ENCODE data around the gene GMDS.

The GMDS gene

DNA sequence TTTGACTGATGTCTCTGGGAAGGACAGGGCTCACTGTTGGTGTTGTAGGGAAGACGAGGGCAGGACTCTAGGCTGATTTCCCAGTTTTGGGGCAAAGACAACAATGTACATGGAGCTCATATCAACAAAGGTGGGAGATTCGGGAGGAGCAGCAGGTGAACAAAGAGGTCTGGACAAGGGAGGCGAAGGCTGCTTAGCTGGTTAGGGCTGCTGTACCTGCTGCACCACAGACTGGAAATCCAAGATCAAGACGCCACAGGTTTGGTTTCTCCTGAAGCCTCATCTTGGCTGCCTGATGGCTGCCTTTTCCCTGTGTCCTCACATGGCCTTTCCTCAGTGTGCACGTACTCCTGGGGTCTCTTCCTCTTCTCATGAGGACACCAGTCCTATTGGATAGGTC lies 348.5 kb downstream of the GMDS start:
- Histone ChIP-seq H3K27me3 (ENCODE audit: control insufficient read depth in 1 of 2, insufficient read depth in 2 of 2, low read length in 2 of 2) (no peaks in the 10 kb centered on the region), H3K9ac (ENCODE audit: low read length) (no peak overlapping the region), H3K36me3 (ENCODE audit: insufficient read depth, low read length) (no peaks in the 10 kb centered on the region), H3K9me3 (ENCODE audit: low read length) (no peaks in the 10 kb centered on the region), H3K27ac (ENCODE audit: low read depth, low read length) (no peak overlapping the region), H3K4me1 (ENCODE audit: insufficient read depth, low read length) (no peaks in the 10 kb centered on the region), H3K4me3 (ENCODE audit: low read depth in 1 of 2, low read length in 2 of 2) (no peak overlapping the region)

DNA sequence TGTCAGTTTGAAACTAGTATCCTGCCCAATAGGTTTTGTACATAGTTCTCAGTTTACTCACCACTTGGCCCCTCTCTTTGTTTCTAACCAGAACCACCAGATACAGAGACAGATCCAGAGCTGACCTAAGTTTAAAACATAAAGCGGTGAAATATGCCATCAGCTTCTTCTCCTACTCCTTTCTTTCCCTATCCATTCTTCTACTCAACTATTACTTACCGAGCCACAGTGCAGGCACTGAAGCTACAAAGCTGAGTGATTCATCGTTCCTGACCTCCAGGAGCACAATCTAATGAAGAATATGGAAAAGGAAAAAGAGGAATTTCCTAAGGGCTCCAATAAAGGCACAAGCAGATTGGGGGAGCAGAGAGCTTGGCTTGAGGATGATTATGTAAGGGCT lies 349.7 kb downstream of the GMDS start:
- no peak overlapping the region for H3K27ac ChIP-seq (ENCODE audit: low read depth, low read length)

DNA sequence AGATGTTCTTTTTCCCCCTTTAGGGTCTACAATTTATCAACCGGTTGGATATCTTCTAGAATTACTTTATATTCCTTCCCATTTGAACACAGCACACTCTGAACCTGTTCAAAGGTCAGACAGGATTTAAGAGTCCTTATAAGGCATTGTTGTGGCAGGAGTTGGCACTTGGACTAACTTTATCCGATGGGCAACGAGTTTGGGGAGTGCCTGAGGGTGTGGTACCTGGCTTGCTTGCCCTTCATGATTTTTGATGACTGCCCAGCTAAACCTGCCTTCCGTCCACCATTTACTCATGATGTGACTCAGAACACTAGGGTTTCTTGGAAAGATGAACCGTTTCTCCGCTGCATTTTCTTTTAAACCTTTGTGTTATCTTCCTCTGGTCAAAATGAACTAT lies 350.5 kb downstream of the GMDS start:
- Histone ChIP-seq H3K27me3 (ENCODE audit: control insufficient read depth in 1 of 2, insufficient read depth in 2 of 2, low read length in 2 of 2) (no peaks in the 10 kb centered on the region), H3K9me3 (ENCODE audit: low read length) (no peaks in the 10 kb centered on the region), H3K4me1 (ENCODE audit: insufficient read depth, low read length) (no peaks in the 10 kb centered on the region), H3K36me3 (ENCODE audit: insufficient read depth, low read length) (no peaks in the 10 kb centered on the region), H3K9ac (ENCODE audit: low read length) (no peak overlapping the region), H3K27ac (ENCODE audit: low read depth, low read length) (no peak overlapping the region), H3K4me3 (ENCODE audit: low read depth in 1 of 2, low read length in 2 of 2) (no peak overlapping the region)

More for the DNA sequence above, 349.7 kb downstream of the GMDS start:
- no peak overlapping the region for H3K4me3 ChIP-seq (ENCODE audit: low read depth in 1 of 2, low read length in 2 of 2)
- no peaks in the 10 kb centered on the region for H3K4me1 ChIP-seq (ENCODE audit: insufficient read depth, low read length)
- no peaks in the 10 kb centered on the region for H3K36me3 ChIP-seq (ENCODE audit: insufficient read depth, low read length)
- H3K9ac ChIP-seq (ENCODE audit: low read length) = no peak overlapping the region
- H3K9me3 ChIP-seq (ENCODE audit: low read length) = no peaks in the 10 kb centered on the region
- H3K27me3 ChIP-seq (ENCODE audit: control insufficient read depth in 1 of 2, insufficient read depth in 2 of 2, low read length in 2 of 2) = no peaks in the 10 kb centered on the region

DNA sequence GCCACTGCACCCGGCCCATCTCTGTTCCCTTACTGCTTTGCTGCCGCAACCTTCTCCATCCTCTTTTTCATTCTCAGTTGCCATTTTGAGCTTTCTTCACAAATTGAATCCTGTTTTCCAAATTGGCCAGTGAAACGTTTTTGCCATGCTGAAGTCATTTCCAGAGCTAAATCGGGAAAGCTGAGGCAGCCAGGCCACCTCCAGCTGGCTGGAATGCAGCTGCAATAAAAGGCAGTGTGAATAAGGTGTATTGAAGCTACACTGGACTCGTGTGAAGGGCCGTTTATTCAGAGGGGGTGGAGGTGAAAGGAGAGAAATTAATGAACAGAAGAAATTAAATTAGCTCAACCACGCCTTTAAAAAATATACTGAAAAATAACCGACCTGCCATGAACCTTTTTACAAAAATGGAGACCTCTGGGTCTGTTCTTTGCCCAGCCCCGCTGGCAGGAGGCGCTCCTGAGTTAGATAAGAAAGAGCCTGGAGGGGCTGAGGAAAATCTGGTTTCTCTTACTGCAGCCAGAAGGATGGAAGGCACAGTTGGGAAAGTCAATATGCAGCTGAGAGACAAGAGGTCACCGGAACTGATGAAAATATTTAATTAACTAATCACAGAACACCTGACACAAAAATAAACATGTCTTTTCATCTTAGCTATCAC lies 351.8 kb downstream of the GMDS start:
- H3K27me3 ChIP-seq (ENCODE audit: control insufficient read depth in 1 of 2, insufficient read depth in 2 of 2, low read length in 2 of 2) = no peaks in the 10 kb centered on the region
- no peak overlapping the region for H3K4me3 ChIP-seq (ENCODE audit: low read depth in 1 of 2, low read length in 2 of 2)
- H3K9ac ChIP-seq (ENCODE audit: low read length) = no peak overlapping the region
- H3K36me3 ChIP-seq (ENCODE audit: insufficient read depth, low read length) = no peaks in the 10 kb centered on the region
- no peaks in the 10 kb centered on the region for H3K4me1 ChIP-seq (ENCODE audit: insufficient read depth, low read length)
- H3K9me3 ChIP-seq (ENCODE audit: low read length) = no peaks in the 10 kb centered on the region
- H3K27ac ChIP-seq (ENCODE audit: low read depth, low read length) = no peak overlapping the region

DNA sequence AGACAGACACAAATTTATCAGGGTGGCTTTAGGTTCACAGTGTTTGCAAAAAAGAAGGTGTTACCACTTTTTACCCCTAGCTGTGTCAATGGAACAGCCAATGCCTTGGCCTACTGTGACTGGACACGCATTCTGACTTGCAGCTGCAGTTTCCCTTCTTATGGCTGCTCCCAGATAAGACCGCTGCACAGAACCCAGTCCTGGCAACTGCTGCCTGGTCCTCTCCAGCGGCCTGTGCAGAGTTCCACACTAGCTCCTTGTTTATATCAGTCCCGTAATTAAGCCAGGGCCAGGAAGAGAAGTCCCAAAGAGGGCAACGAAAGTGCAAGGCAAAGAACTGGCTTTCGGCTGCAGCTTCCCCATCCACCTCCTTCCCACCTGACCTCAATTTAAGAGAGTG lies 352.7 kb downstream of the GMDS start:
- Histone ChIP-seq H3K4me1 (ENCODE audit: insufficient read depth, low read length) (no peaks in the 10 kb centered on the region), H3K4me3 (ENCODE audit: low read depth in 1 of 2, low read length in 2 of 2) (no peak overlapping the region), H3K27ac (ENCODE audit: low read depth, low read length) (no peak overlapping the region), H3K9me3 (ENCODE audit: low read length) (no peaks in the 10 kb centered on the region), H3K36me3 (ENCODE audit: insufficient read depth, low read length) (no peaks in the 10 kb centered on the region), H3K9ac (ENCODE audit: low read length) (no peak overlapping the region), H3K27me3 (ENCODE audit: control insufficient read depth in 1 of 2, insufficient read depth in 2 of 2, low read length in 2 of 2) (no peaks in the 10 kb centered on the region)

DNA sequence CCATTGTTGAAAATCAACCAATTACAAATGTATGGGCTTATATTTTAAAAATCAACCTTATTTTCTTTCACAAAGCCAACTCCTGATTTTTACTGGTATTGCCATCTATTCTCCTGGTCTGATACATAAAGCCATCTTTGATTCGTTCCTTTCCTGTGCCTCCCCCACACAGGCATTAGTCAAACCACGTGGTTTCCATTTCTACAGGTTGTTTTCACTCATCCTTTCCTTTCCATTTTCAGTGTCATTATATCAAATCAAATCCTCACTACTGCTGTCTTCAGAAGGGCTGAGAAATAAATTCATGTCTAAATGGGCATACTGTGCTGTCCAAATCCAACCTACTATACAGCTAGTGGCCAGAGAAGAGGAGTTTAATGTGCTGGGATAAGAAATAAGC lies 354.4 kb downstream of the GMDS start:
- Histone ChIP-seq H3K9ac (ENCODE audit: low read length) (no peak overlapping the region), H3K4me1 (ENCODE audit: insufficient read depth, low read length) (no peaks in the 10 kb centered on the region), H3K9me3 (ENCODE audit: low read length) (no peaks in the 10 kb centered on the region), H3K27me3 (ENCODE audit: control insufficient read depth in 1 of 2, insufficient read depth in 2 of 2, low read length in 2 of 2) (no peaks in the 10 kb centered on the region), H3K36me3 (ENCODE audit: insufficient read depth, low read length) (no peaks in the 10 kb centered on the region), H3K4me3 (ENCODE audit: low read depth in 1 of 2, low read length in 2 of 2) (no peak overlapping the region), H3K27ac (ENCODE audit: low read depth, low read length) (no peak overlapping the region)

DNA sequence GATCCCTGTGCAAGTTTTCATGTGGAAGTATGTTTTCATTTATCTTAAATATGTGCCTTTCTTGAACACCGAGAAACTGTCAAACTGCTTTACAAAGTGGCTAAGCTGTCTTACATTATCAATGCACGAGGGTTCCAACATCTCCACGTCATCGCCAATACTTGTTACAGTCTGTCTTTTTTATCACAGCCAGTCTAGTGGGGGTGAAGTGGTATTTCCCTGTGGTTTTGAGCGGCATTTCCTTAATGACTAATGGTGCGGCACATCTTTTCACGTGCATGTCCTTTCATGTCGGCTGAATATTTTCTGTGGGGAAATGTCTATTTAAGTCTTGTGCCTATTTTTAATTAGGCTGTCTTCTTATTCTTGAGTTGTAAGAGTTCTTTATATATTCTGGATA lies 355.3 kb downstream of the GMDS start:
- H3K27ac ChIP-seq (ENCODE audit: low read depth, low read length) = no peak overlapping the region
- no peaks in the 10 kb centered on the region for H3K4me1 ChIP-seq (ENCODE audit: insufficient read depth, low read length)
- no peak overlapping the region for H3K9ac ChIP-seq (ENCODE audit: low read length)
- H3K4me3 ChIP-seq (ENCODE audit: low read depth in 1 of 2, low read length in 2 of 2) = no peak overlapping the region
- no peaks in the 10 kb centered on the region for H3K9me3 ChIP-seq (ENCODE audit: low read length)
- no peaks in the 10 kb centered on the region for H3K27me3 ChIP-seq (ENCODE audit: control insufficient read depth in 1 of 2, insufficient read depth in 2 of 2, low read length in 2 of 2)
- no peaks in the 10 kb centered on the region for H3K36me3 ChIP-seq (ENCODE audit: insufficient read depth, low read length)

DNA sequence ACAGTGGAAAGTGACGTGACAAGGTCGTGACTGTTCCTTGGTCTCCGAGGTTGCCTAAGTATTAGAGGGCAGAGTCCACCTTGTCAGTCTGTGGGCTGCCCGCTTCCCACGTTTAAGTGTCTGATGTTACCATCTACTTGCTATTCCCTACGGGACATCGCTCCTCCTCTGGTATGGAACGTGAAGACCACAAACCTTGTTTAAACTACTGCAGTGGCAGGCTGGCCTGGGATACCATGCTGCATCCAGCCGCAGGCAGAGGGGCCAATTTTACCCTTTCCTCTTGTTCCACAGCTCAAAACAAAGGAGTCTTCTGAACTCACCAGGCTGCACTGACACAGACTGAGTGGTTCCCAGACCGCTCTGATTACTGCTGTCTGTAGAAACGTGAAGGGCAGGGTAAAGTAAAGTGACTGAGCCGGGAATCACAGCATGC lies 359.8 kb downstream of the GMDS start:
- H3K4me3 ChIP-seq (ENCODE audit: low read depth in 1 of 2, low read length in 2 of 2) = no peak overlapping the region
- H3K9ac ChIP-seq (ENCODE audit: low read length) = no peak overlapping the region
- no peaks in the 10 kb centered on the region for H3K27me3 ChIP-seq (ENCODE audit: control insufficient read depth in 1 of 2, insufficient read depth in 2 of 2, low read length in 2 of 2)
- H3K27ac ChIP-seq (ENCODE audit: low read depth, low read length) = no peak overlapping the region
- H3K9me3 ChIP-seq (ENCODE audit: low read length) = no peaks in the 10 kb centered on the region
- no peaks in the 10 kb centered on the region for H3K36me3 ChIP-seq (ENCODE audit: insufficient read depth, low read length)
- no peaks in the 10 kb centered on the region for H3K4me1 ChIP-seq (ENCODE audit: insufficient read depth, low read length)

DNA sequence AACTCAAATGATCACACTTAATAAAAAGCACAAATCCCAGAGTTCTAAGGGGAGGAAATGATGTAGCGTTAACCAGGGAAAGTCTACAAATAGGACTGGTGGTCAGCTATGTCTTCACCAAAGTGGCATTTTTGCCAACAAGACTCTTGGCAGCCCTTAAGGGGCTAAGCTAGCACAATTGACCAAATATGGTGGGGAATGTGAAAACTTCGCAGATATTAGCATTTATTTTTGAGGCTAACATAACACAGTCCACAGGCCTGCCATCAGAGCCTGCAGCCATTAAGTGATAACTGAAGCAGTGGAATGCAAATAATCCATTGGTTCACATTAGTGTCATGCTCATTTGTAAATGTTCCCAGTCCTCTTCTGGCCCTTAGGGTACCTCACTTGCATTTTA lies 361.1 kb downstream of the GMDS start:
- H3K27me3 ChIP-seq (ENCODE audit: control insufficient read depth in 1 of 2, insufficient read depth in 2 of 2, low read length in 2 of 2) = no peaks in the 10 kb centered on the region
- no peak overlapping the region for H3K9ac ChIP-seq (ENCODE audit: low read length)
- H3K9me3 ChIP-seq (ENCODE audit: low read length) = no peaks in the 10 kb centered on the region
- H3K27ac ChIP-seq (ENCODE audit: low read depth, low read length) = no peak overlapping the region
- no peaks in the 10 kb centered on the region for H3K4me1 ChIP-seq (ENCODE audit: insufficient read depth, low read length)
- no peaks in the 10 kb centered on the region for H3K36me3 ChIP-seq (ENCODE audit: insufficient read depth, low read length)
- no peak overlapping the region for H3K4me3 ChIP-seq (ENCODE audit: low read depth in 1 of 2, low read length in 2 of 2)

DNA sequence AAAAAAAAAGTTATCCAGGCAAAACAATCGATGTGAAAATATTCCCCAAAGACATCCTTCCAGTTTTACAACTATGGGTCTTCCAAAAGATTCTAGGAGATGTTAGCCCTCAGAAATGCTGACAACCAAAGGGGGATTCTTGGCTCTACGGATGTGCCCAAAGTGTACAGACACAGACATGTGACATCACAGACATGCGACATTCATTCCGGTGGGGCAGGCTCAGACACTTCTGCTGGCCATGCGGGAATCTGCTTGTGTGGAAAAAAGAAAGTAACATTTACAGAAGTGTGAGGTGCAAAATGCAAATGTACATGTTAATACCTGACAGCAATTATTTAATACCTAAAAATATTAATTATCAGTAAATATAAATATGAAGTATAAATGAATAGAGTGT lies 367.1 kb downstream of the GMDS start:
- Histone ChIP-seq H3K9me3 (ENCODE audit: low read length) (no peaks in the 10 kb centered on the region), H3K4me1 (ENCODE audit: insufficient read depth, low read length) (no peaks in the 10 kb centered on the region), H3K27me3 (ENCODE audit: control insufficient read depth in 1 of 2, insufficient read depth in 2 of 2, low read length in 2 of 2) (no peaks in the 10 kb centered on the region), H3K27ac (ENCODE audit: low read depth, low read length) (no peak overlapping the region), H3K4me3 (ENCODE audit: low read depth in 1 of 2, low read length in 2 of 2) (no peak overlapping the region), H3K36me3 (ENCODE audit: insufficient read depth, low read length) (no peaks in the 10 kb centered on the region), H3K9ac (ENCODE audit: low read length) (no peak overlapping the region)

DNA sequence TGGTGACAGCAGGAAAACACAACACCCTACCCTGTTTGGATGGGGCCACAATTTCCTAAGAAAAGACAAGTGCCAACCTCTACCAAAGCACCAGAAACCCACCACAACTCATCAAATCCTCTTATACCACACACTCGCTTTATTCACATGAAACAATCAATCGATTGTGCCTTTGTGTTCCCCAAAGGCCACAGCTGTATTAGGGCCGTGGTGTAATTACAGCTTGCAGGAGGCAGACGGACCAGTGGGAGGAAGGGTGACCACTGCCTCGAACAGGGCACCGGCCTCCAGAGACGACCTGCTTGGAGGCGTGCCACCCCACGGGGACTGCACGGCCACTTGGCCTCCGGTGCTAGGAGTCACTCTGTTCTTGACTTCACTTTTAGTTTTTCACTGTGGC lies 371.6 kb downstream of the GMDS start:
- H3K27ac ChIP-seq (ENCODE audit: low read depth, low read length) = no peak overlapping the region
- H3K4me3 ChIP-seq (ENCODE audit: low read depth in 1 of 2, low read length in 2 of 2) = no peak overlapping the region
- H3K36me3 ChIP-seq (ENCODE audit: insufficient read depth, low read length) = no peaks in the 10 kb centered on the region
- no peaks in the 10 kb centered on the region for H3K4me1 ChIP-seq (ENCODE audit: insufficient read depth, low read length)
- no peaks in the 10 kb centered on the region for H3K27me3 ChIP-seq (ENCODE audit: control insufficient read depth in 1 of 2, insufficient read depth in 2 of 2, low read length in 2 of 2)
- no peaks in the 10 kb centered on the region for H3K9me3 ChIP-seq (ENCODE audit: low read length)
- no peak overlapping the region for H3K9ac ChIP-seq (ENCODE audit: low read length)

DNA sequence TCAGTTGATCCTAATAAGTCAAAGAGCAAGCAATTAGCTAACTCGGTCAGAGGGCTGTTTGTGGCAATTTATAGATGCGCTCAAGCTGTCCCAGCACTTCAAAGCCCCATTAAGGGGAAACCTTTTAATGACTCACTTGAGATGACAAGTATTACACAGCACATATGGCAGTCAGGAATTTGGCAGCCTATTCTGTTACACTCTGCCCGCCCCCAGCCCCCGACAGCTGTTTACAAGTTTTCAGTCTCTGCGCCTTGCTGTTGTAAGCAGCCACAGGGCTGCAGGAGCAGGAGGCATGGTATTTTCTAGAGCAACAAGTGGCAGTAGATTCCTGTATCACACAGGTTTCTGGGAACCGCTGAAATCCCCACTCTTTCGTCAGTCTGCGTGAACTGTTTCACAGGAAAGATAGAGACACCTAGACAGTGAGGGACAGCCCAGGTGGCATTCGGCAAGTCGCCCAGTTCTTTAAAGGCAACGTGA lies 372.7 kb downstream of the GMDS start:
- no peak overlapping the region for H3K4me3 ChIP-seq (ENCODE audit: low read depth in 1 of 2, low read length in 2 of 2)

More for the DNA sequence above, 372.7 kb downstream of the GMDS start:
- Histone ChIP-seq H3K9ac (ENCODE audit: low read length) (no peak overlapping the region), H3K27me3 (ENCODE audit: control insufficient read depth in 1 of 2, insufficient read depth in 2 of 2, low read length in 2 of 2) (no peaks in the 10 kb centered on the region), H3K4me1 (ENCODE audit: insufficient read depth, low read length) (no peaks in the 10 kb centered on the region), H3K9me3 (ENCODE audit: low read length) (no peaks in the 10 kb centered on the region), H3K27ac (ENCODE audit: low read depth, low read length) (no peak overlapping the region), H3K36me3 (ENCODE audit: insufficient read depth, low read length) (no peaks in the 10 kb centered on the region)

Measured in muscle layer of colon (tissue), 2 donors.